Inflammatory macrophage treated with lipopolysaccharide for 1 hour (primary cell): ENCODE data around the gene OR2H1.
A peak's percentile ranks its signal among the peaks of the same experiment; 100 is the strongest.
"Not testable (repeated sequence)": the region's sequence is repeated elsewhere in the genome, so short reads cannot be mapped to it uniquely, and the experiment has no call there.

Experiments used
- DNase-seq, 2 donors: peaks; one replicate each; pipeline ENCODE4 v3.0.0-alpha.2; 2020 to 2022

Gene OR2H1

GRCh38 chr6:29456971-29457370, at the start of gene OR2H1, which contains the start of gene OR11A1:
Gene OR2H1 (plus strand): TSS chr6:29457155. CDS start chr6:29461770, 4,615 bp downstream.
Gene OR11A1 (minus strand): TSS chr6:29457071. CDS start chr6:29427641, 29,430 bp downstream.
- DNase-seq = no peak

GRCh38 chr6:29414588-29414987, 42.4 kb upstream of the OR2H1 start, which contains the start of gene OR12D1:
Gene OR12D1 (plus strand): TSS chr6:29414928.
- DNase-seq = no peak

- DNase-seq = no peak
Observed at GRCh38 chr6:29419516-29419915, 37.4 kb upstream of the OR2H1 start.

- DNase-seq = no peak
Observed at GRCh38 chr6:29424168-29424567, 32.8 kb upstream of the OR2H1 start.

- DNase-seq = no peak
Observed at GRCh38 chr6:29424575-29424974, 32.4 kb upstream of the OR2H1 start.

- no peak for DNase-seq
Observed at GRCh38 chr6:29425075-29425474, 31.9 kb upstream of the OR2H1 start.

GRCh38 chr6:29426654-29427053, 30.3 kb upstream of the OR2H1 start:
- DNase-seq = no peak

GRCh38 chr6:29436730-29437129, 20.2 kb upstream of the OR2H1 start:
- DNase-seq = not testable (repeated sequence)

GRCh38 chr6:29439006-29439405, 17.9 kb upstream of the OR2H1 start, which contains the start of gene OR10C1:
Gene OR10C1 (plus strand): TSS chr6:29439306. CDS start chr6:29440016, 710 bp downstream.
- DNase-seq = no peak

GRCh38 chr6:29442719-29443118, 14.2 kb upstream of the OR2H1 start:
- DNase-seq = peak in 1 of 2 donors; percentile 25

GRCh38 chr6:29444031-29444430, 12.9 kb upstream of the OR2H1 start:
- not testable (repeated sequence) for DNase-seq

- DNase-seq = no peak
Observed at GRCh38 chr6:29447670-29448069, 9.3 kb upstream of the OR2H1 start.

- DNase-seq = no peak
Observed at GRCh38 chr6:29451471-29452193, 5.3 kb upstream of the OR2H1 start.

GRCh38 chr6:29461021-29461814, 4.3 kb downstream of the OR2H1 start:
- no peak for DNase-seq

- DNase-seq = no peak
Observed at GRCh38 chr6:29462022-29462421, 5.1 kb downstream of the OR2H1 start.

- no peak for DNase-seq
Observed at GRCh38 chr6:29465279-29465678, 8.3 kb downstream of the OR2H1 start.

GRCh38 chr6:29465801-29466200, 8.8 kb downstream of the OR2H1 start:
- no peak for DNase-seq

- DNase-seq = no peak
Observed at GRCh38 chr6:29466241-29466640, 9.3 kb downstream of the OR2H1 start.

GRCh38 chr6:29474996-29475395, 18.0 kb downstream of the OR2H1 start:
- DNase-seq = no peak

- DNase-seq = no peak
Observed at GRCh38 chr6:29477923-29478450, 21.0 kb downstream of the OR2H1 start.

GRCh38 chr6:29478740-29479139, 21.8 kb downstream of the OR2H1 start:
- DNase-seq = no peak

GRCh38 chr6:29479560-29479959, 22.6 kb downstream of the OR2H1 start:
- no peak for DNase-seq

GRCh38 chr6:29483186-29483585, 26.2 kb downstream of the OR2H1 start:
- no peak for DNase-seq

- no peak for DNase-seq
Observed at GRCh38 chr6:29483735-29484134, 26.8 kb downstream of the OR2H1 start.
